Measurements from ENCODE around the gene JAZF1. TPM values are rescaled to one million over a fixed set of nuclear protein-coding genes. Genes with fewer than 3 reads are reported as not detected.

Gene JAZF1
- total and polyA plus RNA-seq, 2 of the 4 experiments (the other 2 are of a cell fraction) = 8.4 to 10.5 TPM

GRCh38 chr7:28123752-28124151, 56.8 kb downstream of the JAZF1 start:
- no CpG with 5 or more reads among the region's 5 CpGs for WGBS, 2 experiments (ENCODE audit: extremely low coverage in 2 of 2, insufficient read length in 1 of 2)
- Histone ChIP-seq H2AK5ac (ENCODE audit: low read depth, low read length) (no peak overlapping the region), H3K4me2 (ENCODE audit: low read depth, low read length) (no peak overlapping the region), H2BK20ac (ENCODE audit: low read depth, low read length) (no peak overlapping the region), H3K27ac (ENCODE audit: insufficient read depth, low read length) (no peak overlapping the region), H3K23ac (ENCODE audit: low read depth, low read length) (no peak overlapping the region), H2BK15ac (ENCODE audit: low read depth, low read length) (no peak overlapping the region), H3K36me3 (ENCODE audit: control insufficient read depth, insufficient read depth, low read length) (no peaks in the 10 kb centered on the region), H4K5ac (ENCODE audit: low read depth, low read length) (no peak overlapping the region), H4K91ac (ENCODE audit: insufficient read depth, low read depth, low read length) (no peak overlapping the region), H3K18ac (ENCODE audit: low read depth, low read length) (no peak overlapping the region), H3K4ac (ENCODE audit: low read depth, low read length) (no peak overlapping the region), H3K79me1 (ENCODE audit: low read depth in 1 of 2, low read length in 2 of 2) (peaks cover 26 to 68% of the 10 kb centered on the region in 2 experiments), H3K9me1 (ENCODE audit: insufficient read depth, low read length) (peaks cover 14% of the 10 kb centered on the region), H3K56ac (ENCODE audit: extremely low read depth, insufficient read depth, low read length) (no peak overlapping the region), H3K9me3 (ENCODE audit: control insufficient read depth, insufficient read depth, low read length) (no peaks in the 10 kb centered on the region), H4K8ac (ENCODE audit: low read depth in 2 of 2, low read length in 2 of 2) (no peak overlapping the region), H3K4me1 (ENCODE audit: control insufficient read depth, insufficient read depth, low read length) (peaks cover 10% of the 10 kb centered on the region), H2BK5ac (ENCODE audit: low read depth, low read length, poor library complexity, severe bottlenecking) (no peak overlapping the region), H4K20me1 (ENCODE audit: insufficient read depth, low read length) (peaks cover 17% of the 10 kb centered on the region; the same call in 1 of the 2 replicates), H2BK120ac (ENCODE audit: low read depth, low read length) (no peak overlapping the region), H3K14ac (replicated peaks; ENCODE audit: low read depth, low read length) (no peak overlapping the region), H3K9ac (ENCODE audit: low read depth, low read length) (no peak overlapping the region), H2AK9ac (replicated peaks; ENCODE audit: low read depth, low read length, poor library complexity) (no peak overlapping the region), H3K27me3 (ENCODE audit: control insufficient read depth, insufficient read depth, low read length) (no peaks in the 10 kb centered on the region), H2AFZ (replicated peaks; ENCODE audit: low read length, poor library complexity) (no peak overlapping the region), H3K4me3 (ENCODE audit: insufficient read depth, low read depth, low read length) (no peak overlapping the region)
- no TSS peak for BruUV-seq (replicated peaks)
- intact Hi-C loops (cut with micrococcal nuclease) = no loop called here
- dilution Hi-C loops (cut with HindIII; ENCODE audit: low sequenced_read_pairs, unreplicated experiment) = no loop called here
- ATAC-seq (ENCODE audit: low read depth) = no peak
- DNase-seq = no peak
- in situ Hi-C loops (cut with MboI; ENCODE audit: low sequenced_read_pairs) = no loop called here
- CTCF ChIA-PET = no interaction called here
- POLR2A ChIA-PET (ENCODE audit: unreplicated experiment) = no interaction called here
- no peak for TF ChIP-seq MAZ (IDR thresholded peaks at IDR 0.05; ENCODE audit: borderline replicate concordance, low read depth, low read length)
- TF ChIP-seq, protein P1, sequence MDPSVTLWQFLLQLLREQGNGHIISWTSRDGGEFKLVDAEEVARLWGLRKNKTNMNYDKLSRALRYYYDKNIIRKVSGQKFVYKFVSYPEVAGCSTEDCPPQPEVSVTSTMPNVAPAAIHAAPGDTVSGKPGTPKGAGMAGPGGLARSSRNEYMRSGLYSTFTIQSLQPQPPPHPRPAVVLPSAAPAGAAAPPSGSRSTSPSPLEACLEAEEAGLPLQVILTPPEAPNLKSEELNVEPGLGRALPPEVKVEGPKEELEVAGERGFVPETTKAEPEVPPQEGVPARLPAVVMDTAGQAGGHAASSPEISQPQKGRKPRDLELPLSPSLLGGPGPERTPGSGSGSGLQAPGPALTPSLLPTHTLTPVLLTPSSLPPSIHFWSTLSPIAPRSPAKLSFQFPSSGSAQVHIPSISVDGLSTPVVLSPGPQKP (IDR thresholded peaks at IDR 0.05; ENCODE audit: borderline replicate concordance, low read depth, low read length) = no peak
- no peak for TF ChIP-seq RFX5 (IDR thresholded peaks at IDR 0.05; ENCODE audit: low read depth, low read length)
- TF ChIP-seq RAD21 (IDR thresholded peaks at IDR 0.05; ENCODE audit: low read length) = no peak
- no peak for TF ChIP-seq CHD1 (IDR thresholded peaks at IDR 0.05; ENCODE audit: low read depth, low read length)
- no peak for TF ChIP-seq FOS (IDR thresholded peaks at IDR 0.05; ENCODE audit: low read depth, low read length)
- no peak for TF ChIP-seq BHLHE40 (IDR thresholded peaks at IDR 0.05; ENCODE audit: low read depth, low read length)
- no peak for TF ChIP-seq CTCF (conservative IDR thresholded peaks at IDR 0.05; ENCODE audit: low read depth, low read length)
- no peak for TF ChIP-seq RCOR1 (IDR thresholded peaks at IDR 0.05; ENCODE audit: insufficient replicate concordance, low read length)
- TF ChIP-seq POLR2A (IDR thresholded peaks at IDR 0.05; ENCODE audit: low read depth, low read length) = no peak
- no peak for TF ChIP-seq SMC3 (IDR thresholded peaks at IDR 0.05; ENCODE audit: low read depth, low read length)
- TF ChIP-seq NFE2L2 (IDR thresholded peaks at IDR 0.05; ENCODE audit: low read depth, low read length) = no peak
- TF ChIP-seq, protein P2, sequence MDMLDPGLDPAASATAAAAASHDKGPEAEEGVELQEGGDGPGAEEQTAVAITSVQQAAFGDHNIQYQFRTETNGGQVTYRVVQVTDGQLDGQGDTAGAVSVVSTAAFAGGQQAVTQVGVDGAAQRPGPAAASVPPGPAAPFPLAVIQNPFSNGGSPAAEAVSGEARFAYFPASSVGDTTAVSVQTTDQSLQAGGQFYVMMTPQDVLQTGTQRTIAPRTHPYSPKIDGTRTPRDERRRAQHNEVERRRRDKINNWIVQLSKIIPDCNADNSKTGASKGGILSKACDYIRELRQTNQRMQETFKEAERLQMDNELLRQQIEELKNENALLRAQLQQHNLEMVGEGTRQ (IDR thresholded peaks at IDR 0.05; ENCODE audit: low read depth, low read length) = no peak
- TF ChIP-seq MAFK (IDR thresholded peaks at IDR 0.05; ENCODE audit: low read depth, low read length) = no peak

All from IMR-90 (cell line).